Common myeloid progenitor, CD34-positive (primary cell): ENCODE data around the gene SENP2.
A peak's percentile ranks its signal among the peaks of the same experiment; 100 is the strongest.

Source experiments
- CTCF ChIA-PET: fragments of 350-600 bp; sonication (Branson Sonifier 250); formaldehyde crosslinking; loops from one replicate; lab custom pipeline; 2021; ENCODE audit warnings: antibody characterized with exemption; lab: Charles Lee
- POLR2A ChIA-PET: fragments of 350-600 bp; sonication (Branson Sonifier 250); formaldehyde crosslinking; loops from one replicate; lab custom pipeline; 2021; ENCODE audit warnings: antibody characterized with exemption; lab: Charles Lee
- DNase-seq, 3 donors: peaks; one replicate each; pipeline versions ENCODE4 v3.0.0 to v3.0.0-alpha.2; 2013
- H3K27ac ChIP-seq, 2 experiments: 1 replicate in 1 of 2; 2 replicates in 1 of 2; pipeline ENCODE4 v1.7.0; 2013; ENCODE audit warnings: inconsistent platforms in 2 of 2, low read length in 2 of 2, mild to moderate bottlenecking in 2 of 2, low read depth in 1 of 2, moderate library complexity in 1 of 2; ENCODE audit not compliant: severe bottlenecking in 2 of 2, insufficient read depth in 1 of 2, poor library complexity in 1 of 2
- H3K27me3 ChIP-seq, 5 experiments: replicated peaks in 2 of 5; 1 replicate in 3 of 5; 2 replicates in 2 of 5; pipeline versions ENCODE4 v1.6.1 to v1.7.0; 2013; ENCODE audit warnings: low read length in 4 of 5, mild to moderate bottlenecking in 2 of 5, moderate library complexity in 2 of 5, inconsistent platforms in 1 of 5; ENCODE audit not compliant: insufficient read depth in 5 of 5, control insufficient read depth in 4 of 5
- H3K36me3 ChIP-seq, 4 experiments: 1 replicate in 2 of 4; 2 replicates in 2 of 4; pipeline versions ENCODE4 v1.6.1 to v1.7.0; 2013; ENCODE audit warnings: low read length in 3 of 4, control low read depth in 1 of 4, mild to moderate bottlenecking in 1 of 4; ENCODE audit not compliant: control insufficient read depth in 4 of 4, insufficient read depth in 4 of 4
- H3K4me1 ChIP-seq, 4 experiments: 1 replicate in 3 of 4; 2 replicates in 1 of 4; pipeline versions ENCODE4 v1.6.1 to v1.7.1; 2013; ENCODE audit warnings: low read length in 3 of 4, mild to moderate bottlenecking in 3 of 4, control low read depth in 1 of 4, inconsistent platforms in 1 of 4, moderate library complexity in 1 of 4; ENCODE audit not compliant: control insufficient read depth in 4 of 4, insufficient read depth in 4 of 4; ENCODE audit errors: control extremely low read depth in 1 of 4
- H3K4me3 ChIP-seq, 7 experiments: 1 replicate in 4 of 7; 2 replicates in 3 of 7; pipeline versions ENCODE4 v1.5.1 to v1.7.0; 2013; ENCODE audit warnings: mild to moderate bottlenecking in 7 of 7, low read length in 6 of 7, moderate library complexity in 6 of 7, inconsistent platforms in 2 of 7, low read depth in 2 of 7, control low read depth in 1 of 7; ENCODE audit not compliant: insufficient read depth in 4 of 7, control insufficient read depth in 1 of 7; ENCODE audit errors: extremely low read depth in 1 of 7
- H3K9me3 ChIP-seq, 5 experiments: 1 replicate in 4 of 5; 2 replicates in 1 of 5; pipeline versions ENCODE4 v1.6.1 to v1.7.1; 2013; ENCODE audit warnings: low read length in 4 of 5, mild to moderate bottlenecking in 2 of 5, inconsistent platforms in 1 of 5, low read depth in 1 of 5, moderate library complexity in 1 of 5; ENCODE audit not compliant: control insufficient read depth in 4 of 5, insufficient read depth in 2 of 5; ENCODE audit errors: control extremely low read depth in 1 of 5
- WGBS: methylation state at CpG from one replicate; pipeline ENCODE4 v1.1.5; 2013; ENCODE audit not compliant: insufficient coverage; 5-methylcytosine and 5-hydroxymethylcytosine counted together

The SENP2 gene

GRCh38 chr3:185606196-185606595 is 20.1 kb downstream of the SENP2 start:
- Histone ChIP-seq H3K27ac (no peak overlapping the region), H3K9me3 (no peaks in the 10 kb centered on the region), H3K4me3 (no peak overlapping the region), H3K4me1 (no peaks in the 10 kb centered on the region), H3K27me3 (no peaks in the 10 kb centered on the region), H3K36me3 (peaks cover 18 to 67% (median 51%) of the 10 kb centered on the region in 4 experiments)
- POLR2A ChIA-PET: no interaction called here
- no peak for DNase-seq
- CTCF ChIA-PET: interaction anchor here (0.9 kb wide), 1 partner anchor 14 kb away, joined by 3 read pairs; no protein-coding TSS in a partner anchor
- 88% methylated on average over 3 of the region's 4 CpGs for WGBS

GRCh38 chr3:185613016-185613415 is 26.9 kb downstream of the SENP2 start:
- Histone ChIP-seq H3K27ac (no peak overlapping the region), H3K36me3 (peaks cover 24 to 72% (median 45%) of the 10 kb centered on the region in 4 experiments), H3K4me3 (no peak overlapping the region), H3K27me3 (no peaks in the 10 kb centered on the region), H3K4me1 (no peaks in the 10 kb centered on the region), H3K9me3 (no peaks in the 10 kb centered on the region)
- CTCF ChIA-PET: no interaction called here
- WGBS: 100% methylated on average over 1 of the region's 6 CpGs
- no peak for DNase-seq
- POLR2A ChIA-PET: no interaction called here

GRCh38 chr3:185623939-185624665 is 38.0 kb downstream of the SENP2 start:
- ChIA-PET CTCF (interaction anchor here (1.4 to 2.8 kb wide), 2 partner anchors 20 to 36 kb away, joined by 4 to 10 read pairs; no protein-coding TSS in a partner anchor), POLR2A (no interaction called here)

GRCh38 chr3:185625784-185626183 is 39.7 kb downstream of the SENP2 start:
- ChIA-PET CTCF (interaction anchor here (0.8 to 2.8 kb wide), 2 partner anchors 21 to 28 kb away, joined by 3 to 10 read pairs; no protein-coding TSS in a partner anchor), POLR2A (no interaction called here)
- no CpG with 5 or more reads among the region's 1 CpG for WGBS
- no peak for DNase-seq
- no peaks in the 10 kb centered on the region for H3K27me3 ChIP-seq
- peaks cover 0 to 9% (median 3%) of the 10 kb centered on the region in 4 experiments for H3K4me1 ChIP-seq
- H3K4me3 ChIP-seq: no peak overlapping the region
- H3K9me3 ChIP-seq: no peaks in the 10 kb centered on the region
- peaks cover 19 to 53% (median 32%) of the 10 kb centered on the region in 4 experiments for H3K36me3 ChIP-seq
- no peak overlapping the region for H3K27ac ChIP-seq

More at GRCh38 chr3:185623939-185624665, 38.0 kb downstream of the SENP2 start:
- Histone ChIP-seq H3K4me3 (no peak overlapping the region), H3K4me1 (no peaks in the 10 kb centered on the region), H3K9me3 (no peaks in the 10 kb centered on the region), H3K36me3 (peaks cover 15 to 51% (median 32%) of the 10 kb centered on the region in 4 experiments), H3K27me3 (no peaks in the 10 kb centered on the region), H3K27ac (peak overlapping the region in 1 of 2 experiments; percentile 14)
- no peak for DNase-seq
- WGBS: 100% methylated on average over 3 of the region's 7 CpGs

GRCh38 chr3:185629554-185630181 is 43.6 kb downstream of the SENP2 start:
- Histone ChIP-seq H3K4me1 (peaks cover 0 to 9% (median 3%) of the 10 kb centered on the region in 4 experiments), H3K27me3 (no peaks in the 10 kb centered on the region), H3K27ac (peak overlapping the region in 1 of 2 experiments; percentile 12), H3K4me3 (no peak overlapping the region), H3K36me3 (peaks cover 10 to 37% (median 21%) of the 10 kb centered on the region in 4 experiments), H3K9me3 (no peaks in the 10 kb centered on the region)
- ChIA-PET CTCF (no interaction called here), POLR2A (no interaction called here)
- DNase-seq: peak in 1 of 3 donors; percentile 4
- 100% methylated on average over 3 of the region's 4 CpGs for WGBS

GRCh38 chr3:185630182-185630622 is 44.1 kb downstream of the SENP2 start:
- DNase-seq: peak in 2 of 3 donors; percentile 25 to 35
- Histone ChIP-seq H3K4me1 (peaks cover 0 to 9% (median 3%) of the 10 kb centered on the region in 4 experiments), H3K36me3 (peaks cover 10 to 35% (median 21%) of the 10 kb centered on the region in 4 experiments), H3K4me3 (no peak overlapping the region), H3K27ac (peak overlapping the region in 1 of 2 experiments; percentile 12), H3K9me3 (no peaks in the 10 kb centered on the region), H3K27me3 (no peaks in the 10 kb centered on the region)
- ChIA-PET POLR2A (no interaction called here), CTCF (no interaction called here)
- 55% methylated on average over 6 of the region's 6 CpGs for WGBS
